ENCODE results near the gene RCAN3. TPM values are rescaled to one million over a fixed set of nuclear protein-coding genes. Genes with fewer than 3 reads are reported as not detected.

RCAN3 gene
- total and polyA plus RNA-seq, 9 of the 15 experiments (the other 6 are each of a cell fraction or from before 2014, with no cell fraction given), result 0.10 to 1.4 (median 0.43) TPM

GRCh38 chr1:24586970-24587820 lies 84.6 kb downstream of the RCAN3 start (continued):
- 0 out of 4 replicates have a peak, but pooled peaks of 1 of the 2 experiments have one; percentile 13 for TF ChIP-seq MLLT1 (IDR thresholded peaks at IDR 0.05)
- 0 out of 2 replicates have a peak, but pooled peaks have one; percentile 18 for TF ChIP-seq GMEB1 (CRISPR knock-in tag; IDR thresholded peaks at IDR 0.05)
- no peak for TF ChIP-seq POLR3G (IDR thresholded peaks at IDR 0.05; ENCODE audit: extremely low read depth, insufficient read length, insufficient replicate concordance)
- TF ChIP-seq CTCFL (IDR thresholded peaks at IDR 0.05; ENCODE audit: borderline replicate concordance, insufficient read depth, low read depth, low read length, poor library complexity, severe bottlenecking), result peak; percentile 5
- no peak for TF ChIP-seq POLR2B (IDR thresholded peaks at IDR 0.05; ENCODE audit: low read depth, partially characterized antibody)
- no peak for TF ChIP-seq ZNF41 (CRISPR knock-in tag; conservative IDR thresholded peaks at IDR 0.05)
- no peak for TF ChIP-seq EGR1 (conservative IDR thresholded peaks at IDR 0.05)
- 0 out of 2 replicates have a peak, but pooled peaks have one; percentile 66 for TF ChIP-seq XRCC5 (IDR thresholded peaks at IDR 0.05; ENCODE audit: low read depth, low read length)
- no peak for TF ChIP-seq MBD2 (IDR thresholded peaks at IDR 0.05; ENCODE audit: borderline replicate concordance, low read depth)
- TF ChIP-seq NR2C2 (CRISPR knock-in tag; IDR thresholded peaks at IDR 0.05), result no peak
- 0 out of 2 replicates have a peak, but pooled peaks have one; percentile 24 for TF ChIP-seq NR2C2 (tag; IDR thresholded peaks at IDR 0.05)
- TF ChIP-seq RUNX1 (IDR thresholded peaks at IDR 0.05; ENCODE audit: low read depth), result no peak
- no peak for TF ChIP-seq CEBPB (tag; IDR thresholded peaks at IDR 0.05)
- TF ChIP-seq TBP (optimal IDR thresholded peaks at IDR 0.05; ENCODE audit: low read depth, low read length), result no peak
- TF ChIP-seq TAF15 (IDR thresholded peaks at IDR 0.05; ENCODE audit: low read depth, low read length), result no peak
- TF ChIP-seq AFF1 (IDR thresholded peaks at IDR 0.05; ENCODE audit: low read depth in 1 of 2, partially characterized antibody in 2 of 2), result no peak

Measured in K562 (cell line).